ENCODE data around the gene RAB1B. TPM values are rescaled to one million over a fixed set of nuclear protein-coding genes. Genes with fewer than 3 reads are reported as not detected.
"Not testable (repeated sequence)": the region's sequence is repeated elsewhere in the genome, so short reads cannot be mapped to it uniquely, and the experiment has no call there.

RAB1B gene
- total RNA-seq, 1 donor from 2014 or later: 138 TPM

DNA sequence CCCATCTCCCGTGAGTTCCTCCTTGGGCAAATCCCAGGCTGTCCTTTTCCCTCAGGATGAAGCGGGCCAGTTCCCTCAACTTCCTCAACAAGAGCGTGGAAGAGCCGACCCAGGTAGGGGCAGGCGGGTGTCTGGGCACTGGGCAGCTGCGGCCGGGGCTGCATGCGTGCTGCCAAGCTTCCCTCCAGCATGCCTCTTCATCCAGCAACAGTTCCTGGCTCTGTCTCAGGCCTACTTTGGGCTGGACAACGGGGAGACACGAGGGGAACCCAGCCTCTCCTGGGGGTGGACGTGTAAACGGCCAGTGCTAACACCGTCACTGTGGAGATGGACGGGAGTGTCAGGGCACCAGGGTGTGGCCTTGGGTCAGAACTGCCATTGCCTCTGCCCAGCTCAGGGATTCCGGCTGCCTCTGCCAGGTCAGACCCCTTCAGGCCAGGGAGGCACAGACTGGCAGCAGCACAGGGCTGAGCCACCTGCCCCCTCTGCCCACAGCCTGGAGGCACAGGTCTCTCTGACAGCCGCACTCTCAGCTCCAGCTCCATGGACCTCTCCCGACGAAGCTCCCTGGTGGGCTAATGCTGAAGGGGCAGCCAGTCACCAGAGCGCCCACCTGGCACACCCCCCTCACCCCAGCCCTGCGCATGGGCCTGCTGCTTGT lies 1.9 kb upstream of the RAB1B start:
- DNase-seq (ENCODE audit: low spot score): no peak

GRCh38 chr11:66267039-66267378 lies 1.4 kb upstream of the RAB1B start:
- DNase-seq (ENCODE audit: low spot score): no peak

DNA sequence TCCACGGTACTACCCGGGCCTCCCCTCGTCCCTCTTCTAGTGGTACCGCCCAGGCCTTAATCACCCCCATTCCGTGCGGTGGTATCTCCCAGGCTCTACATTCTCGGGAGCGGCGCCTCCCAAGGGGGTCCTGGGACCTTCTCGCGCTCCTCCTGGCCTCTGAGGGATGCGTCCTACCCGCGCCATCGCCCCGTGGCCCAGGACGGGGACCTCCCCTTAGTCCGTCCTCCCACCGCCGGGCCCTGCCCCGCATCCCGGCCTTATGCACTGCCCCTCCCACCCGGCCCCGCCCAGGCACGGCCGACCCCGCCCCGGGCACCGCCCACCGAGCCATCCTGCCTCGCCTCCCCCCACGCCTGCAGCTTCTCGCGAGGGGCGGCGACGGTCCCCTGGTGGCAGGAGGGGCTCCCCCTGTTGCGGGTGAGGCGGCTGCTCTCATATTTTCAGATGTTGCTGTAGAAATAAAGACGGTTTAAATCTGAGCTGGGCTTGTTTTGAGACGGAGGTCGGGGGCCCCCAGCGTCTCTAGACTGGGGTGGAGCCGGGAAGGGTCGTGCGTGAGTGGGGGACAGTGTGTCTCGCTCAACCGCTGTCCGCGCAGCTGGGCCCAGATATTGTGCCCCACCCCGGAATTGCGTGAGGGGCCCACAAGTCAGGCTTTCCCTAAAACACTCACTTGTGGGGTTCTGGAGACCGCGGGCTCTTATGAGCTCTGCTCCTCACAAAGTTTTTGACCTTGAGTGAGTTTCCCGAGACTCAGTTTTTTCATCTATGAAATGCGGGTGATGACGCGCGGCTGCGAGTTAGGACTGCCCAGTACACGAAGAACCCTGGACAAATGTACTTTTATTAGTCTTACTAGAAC lies 828 bp upstream of the RAB1B start:
- peak; percentile 97 for DNase-seq (ENCODE audit: low spot score)

DNA sequence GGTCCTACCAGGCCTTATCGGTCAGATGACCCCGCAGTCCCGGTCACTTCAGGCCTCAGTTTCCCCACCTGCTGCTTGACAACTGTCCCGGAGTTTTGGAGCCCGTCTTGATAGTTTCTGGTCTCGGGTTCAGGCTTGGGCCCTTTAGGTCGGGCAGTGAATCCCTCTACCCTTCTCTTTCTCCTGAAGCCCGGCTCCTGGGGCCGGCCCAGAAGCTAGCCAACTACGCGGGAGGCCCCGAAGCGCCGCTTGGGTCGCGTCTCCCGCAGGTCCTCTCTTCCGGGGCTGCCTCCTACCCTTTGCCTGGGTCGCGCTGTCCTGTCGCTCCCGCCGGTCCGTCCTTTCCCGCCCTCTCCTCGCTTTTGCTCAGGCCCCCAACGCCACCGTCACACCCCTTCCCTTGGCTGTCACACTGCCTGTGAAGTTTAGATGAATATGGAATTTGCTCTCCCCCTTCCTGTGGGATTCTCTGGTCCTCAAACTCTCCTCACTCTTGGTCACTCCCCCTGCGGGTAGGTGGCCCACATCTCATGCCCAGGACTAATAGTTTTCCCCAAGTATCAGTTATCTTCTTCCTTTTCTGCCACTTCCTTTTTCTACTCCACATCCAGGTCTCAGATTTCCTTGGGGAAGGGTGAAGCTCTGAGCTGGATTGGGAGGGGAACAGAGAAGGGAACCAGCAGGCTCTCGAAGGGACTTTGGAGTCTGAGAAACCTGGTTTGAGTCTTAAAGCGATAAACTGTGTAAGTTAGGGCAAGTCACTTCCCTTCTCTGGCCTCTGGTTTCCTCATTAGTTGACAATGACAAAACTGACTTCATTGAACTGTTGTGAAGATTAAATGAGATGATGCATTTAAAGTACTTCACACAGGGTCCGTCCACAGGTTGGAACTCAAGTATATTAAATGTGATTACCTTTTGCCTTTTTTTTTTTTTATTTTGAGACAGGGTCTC lies 790 bp downstream of the RAB1B start:
- DNase-seq (ENCODE audit: low spot score): no peak

GRCh38 chr11:66271816-66272215 lies 3.4 kb downstream of the RAB1B start:
- no peak for DNase-seq (ENCODE audit: low spot score)

DNA sequence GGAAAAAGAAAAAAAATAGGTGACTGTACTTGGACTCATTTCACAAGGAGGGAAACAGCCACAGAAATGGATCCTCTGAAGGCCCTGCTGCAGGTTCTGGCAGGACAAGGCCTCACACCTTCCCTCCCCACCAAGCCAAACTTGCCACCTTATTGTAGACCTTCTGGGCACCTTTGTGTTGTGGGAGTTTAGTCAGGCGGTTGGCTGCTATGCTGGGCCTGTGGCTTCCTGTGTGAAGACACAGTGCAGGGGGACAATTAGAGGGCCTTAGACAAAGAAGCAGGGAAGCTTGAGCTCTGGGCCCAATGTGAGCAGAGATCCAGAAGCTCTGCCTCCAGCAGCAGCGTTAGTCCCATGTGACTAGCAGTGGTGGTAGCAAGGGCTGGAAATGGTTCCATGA lies 4.2 kb downstream of the RAB1B start:
- DNase-seq (ENCODE audit: low spot score): no peak

GRCh38 chr11:66274219-66274618 lies 5.8 kb downstream of the RAB1B start:
- DNase-seq (ENCODE audit: low spot score): no peak

DNA sequence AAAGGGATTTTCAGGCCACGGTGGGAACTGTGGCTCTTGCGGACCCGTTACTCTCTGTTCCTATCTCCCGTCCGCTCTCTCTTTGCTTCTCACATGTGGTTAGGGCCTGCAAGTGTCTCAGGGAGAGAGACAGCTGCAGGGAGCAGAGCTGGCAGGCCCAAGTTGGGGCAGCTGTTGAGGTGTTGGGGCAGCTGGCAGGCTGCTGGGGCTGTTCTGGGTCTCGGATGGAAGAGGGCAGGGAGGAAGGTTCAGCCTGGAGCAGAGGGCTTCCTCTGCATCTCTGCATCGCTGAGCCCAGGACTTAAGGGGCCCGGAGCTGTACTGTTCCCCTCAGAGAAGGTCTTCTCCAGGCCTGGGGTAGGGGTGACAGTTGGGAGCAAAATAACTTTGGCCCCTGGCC lies 7.0 kb downstream of the RAB1B start:
- no peak for DNase-seq (ENCODE audit: low spot score)

- no peak for DNase-seq (ENCODE audit: low spot score)
These were observed 7.7 kb downstream of the RAB1B start for GRCh38 chr11:66275984-66276612.

- DNase-seq (ENCODE audit: low spot score): not testable (repeated sequence)
These were observed 8.2 kb downstream of the RAB1B start for GRCh38 chr11:66276619-66277018.

DNA sequence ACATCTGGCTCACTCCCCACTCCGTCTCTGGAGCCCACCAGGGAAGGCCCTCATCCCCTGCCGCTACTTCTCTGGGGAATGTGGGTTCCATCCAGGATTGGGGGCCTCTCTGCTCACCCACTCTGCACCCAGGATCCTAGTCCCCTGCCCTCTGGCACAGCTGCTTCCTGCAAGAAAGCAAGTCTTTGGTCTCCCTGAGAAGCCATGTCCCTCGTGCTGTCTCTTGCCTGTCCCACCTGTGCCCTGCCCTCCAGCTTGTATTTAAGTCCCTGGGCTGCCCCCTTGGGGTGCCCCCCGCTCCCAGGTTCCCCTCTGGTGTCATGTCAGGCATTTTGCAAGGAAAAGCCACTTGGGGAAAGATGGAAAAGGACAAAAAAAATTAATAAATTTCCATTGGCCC lies 8.6 kb downstream of the RAB1B start:
- DNase-seq (ENCODE audit: low spot score): not testable (repeated sequence)

DNA sequence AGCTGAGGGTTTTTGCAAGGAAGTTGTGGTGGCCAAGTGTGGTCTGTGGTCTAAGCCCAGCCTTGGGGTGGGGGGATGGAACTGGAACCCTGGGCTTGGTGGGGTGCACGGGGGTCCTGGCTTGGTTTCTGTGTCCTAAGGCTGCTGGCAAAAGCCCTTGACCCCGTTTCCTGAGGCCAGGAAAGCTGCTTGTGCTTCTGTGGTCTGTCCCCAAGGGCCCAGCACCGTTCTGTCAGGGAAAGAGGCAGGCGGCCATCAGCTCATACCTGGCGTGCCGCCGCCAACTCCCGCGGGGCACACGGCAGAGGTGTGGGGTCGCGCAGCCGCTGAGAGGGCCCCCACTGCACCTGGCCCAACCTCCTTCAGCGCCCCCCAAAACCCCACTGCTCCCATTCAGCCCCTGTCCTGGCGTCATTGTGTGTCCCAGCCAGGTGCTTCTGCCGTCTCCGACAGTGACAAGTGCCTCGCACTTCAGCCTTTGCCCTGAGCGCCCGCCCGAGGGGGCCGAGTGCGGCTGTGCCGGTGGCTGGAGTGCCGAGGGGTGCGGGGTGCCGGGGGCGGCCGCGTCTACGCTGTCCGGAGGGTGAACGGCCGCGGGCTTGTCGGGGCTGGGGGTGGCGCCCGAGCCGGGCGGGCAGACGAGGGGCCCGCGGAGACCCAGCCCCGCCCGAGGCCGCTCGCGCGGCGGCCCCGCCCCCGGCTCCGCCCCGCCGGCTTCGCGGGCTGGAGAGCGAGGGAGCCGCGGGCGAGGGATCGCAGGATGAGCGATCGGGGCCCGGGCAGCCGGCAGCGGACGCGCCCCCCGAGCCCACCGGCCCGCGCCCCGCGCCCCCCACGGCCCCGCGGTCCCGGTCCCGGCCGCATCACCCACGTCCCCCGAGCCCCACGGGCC lies 9.3 kb downstream of the RAB1B start, which contains the start of gene CNIH2:
CNIH2 (plus strand) TSS at position 705 of the 892 bp plus-strand sequence. CDS start 282 bp downstream, outside the sequence.
- no peak for DNase-seq (ENCODE audit: low spot score)

DNA sequence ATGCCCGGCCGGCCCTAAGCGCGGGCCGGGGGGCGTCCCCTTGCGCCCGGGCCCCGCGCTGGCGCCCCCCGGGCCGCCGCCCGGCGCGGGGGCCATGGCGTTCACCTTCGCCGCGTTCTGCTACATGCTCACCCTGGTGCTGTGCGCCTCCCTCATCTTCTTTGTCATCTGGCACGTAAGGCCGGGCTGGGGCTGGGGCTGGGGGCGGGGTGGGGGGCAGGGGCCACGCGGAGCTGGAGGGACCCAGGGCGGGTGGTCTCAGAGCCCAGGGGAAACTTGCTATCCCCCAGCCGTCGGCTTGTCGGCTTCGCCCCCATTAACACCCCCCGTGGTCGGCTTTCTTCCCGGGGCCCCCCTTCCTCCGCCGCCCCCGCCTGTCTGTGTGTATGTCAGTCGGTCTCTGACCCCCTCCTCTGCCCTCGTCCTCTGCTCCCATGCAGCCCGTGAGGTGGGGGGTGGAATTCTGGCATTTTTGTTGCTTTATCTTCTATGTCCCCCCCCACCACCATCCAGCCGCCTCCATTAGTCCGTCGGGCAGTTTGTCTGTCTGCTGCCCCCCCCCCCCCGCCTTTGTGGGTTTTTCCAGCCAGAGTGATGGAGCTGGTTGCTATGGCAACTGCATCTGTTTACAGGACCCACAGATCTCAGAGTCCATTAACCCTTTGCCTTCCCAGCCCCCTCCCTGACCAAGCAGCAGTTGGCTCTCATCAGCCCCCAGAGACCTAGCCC lies 10.1 kb downstream of the RAB1B start:
- DNase-seq (ENCODE audit: low spot score): no peak

- no peak for DNase-seq (ENCODE audit: low spot score)
These were observed 10.8 kb downstream of the RAB1B start for GRCh38 chr11:66279092-66279734.

- DNase-seq (ENCODE audit: low spot score): no peak
These were observed 12.0 kb downstream of the RAB1B start for GRCh38 chr11:66280428-66280827.

- DNase-seq (ENCODE audit: low spot score): no peak
These were observed 12.6 kb downstream of the RAB1B start for GRCh38 chr11:66281001-66281400.

DNA sequence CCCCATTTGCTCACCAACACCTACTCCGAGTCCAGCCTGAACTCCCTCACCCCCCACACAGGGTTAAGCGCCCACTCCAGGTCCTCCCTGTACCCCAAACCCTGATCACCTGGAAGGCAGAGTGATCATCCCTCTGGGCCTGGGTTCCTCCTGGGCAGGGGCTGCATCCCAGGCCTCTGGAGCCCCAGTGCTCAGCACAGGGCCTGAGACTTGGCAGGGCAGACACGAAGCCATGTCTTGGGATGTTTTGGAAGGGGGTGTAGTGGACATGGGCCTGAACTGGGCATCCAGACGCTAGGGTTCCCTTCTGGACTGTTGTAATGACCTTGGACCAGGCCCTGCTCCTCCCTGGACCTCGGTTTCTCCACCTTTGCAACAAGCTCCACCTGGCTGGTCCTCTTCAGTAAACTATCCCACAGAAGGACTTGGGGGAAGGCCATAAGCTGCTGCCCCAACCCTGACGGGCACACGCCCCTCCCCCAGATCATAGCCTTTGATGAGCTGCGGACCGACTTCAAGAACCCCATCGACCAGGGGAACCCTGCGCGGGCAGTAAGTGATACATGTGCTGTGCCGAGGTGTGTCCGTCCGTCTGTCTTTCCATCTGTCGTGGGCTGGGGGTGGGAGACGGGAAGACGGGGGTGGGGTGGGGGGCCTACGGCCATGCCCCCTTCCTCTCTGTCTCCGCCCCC lies 13.5 kb downstream of the RAB1B start:
- no peak for DNase-seq (ENCODE audit: low spot score)

Data from mesenteric fat pad (tissue), 1 donor.